ENCODE measurements around the gene ILRUN. TPM values are rescaled to one million over a fixed set of nuclear protein-coding genes. Genes with fewer than 3 reads are reported as not detected.

ILRUN gene
- total and polyA plus RNA-seq, 2 experiments from 2014 or later, result 17.6 to 80.1 TPM

DNA sequence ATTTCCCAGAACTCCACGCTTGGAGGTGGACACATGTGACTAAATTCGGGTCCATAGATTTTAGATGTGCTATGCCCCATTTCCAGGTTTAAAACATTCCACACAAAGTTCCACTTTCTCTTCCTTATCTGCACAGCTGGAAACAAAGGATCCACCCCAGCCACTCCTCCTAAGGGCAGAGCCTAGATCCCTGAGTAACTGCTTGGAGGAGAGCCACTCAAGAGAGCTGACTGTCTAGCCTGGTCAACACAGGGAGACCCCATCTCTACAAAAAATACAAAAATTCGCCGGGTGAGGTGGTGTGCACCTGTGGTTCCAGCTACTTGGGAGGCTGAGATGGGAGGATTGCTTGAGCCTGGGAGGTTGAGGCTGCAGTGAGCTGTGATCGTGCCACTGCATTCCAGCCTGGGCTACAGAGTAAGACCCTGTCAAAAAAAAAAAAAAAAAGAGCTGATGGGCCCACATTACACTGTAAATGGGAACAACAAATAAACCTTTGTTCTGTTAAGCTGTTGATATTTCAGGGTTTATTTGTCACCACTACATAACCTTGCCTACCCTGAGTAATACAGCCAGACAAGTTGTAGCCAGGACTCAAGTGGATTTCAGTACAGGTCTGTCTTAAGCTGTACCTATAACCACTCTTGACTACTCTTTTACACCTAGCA lies 35.0 kb upstream of the ILRUN start (continued):
- no peak for TF ChIP-seq CTCF (conservative IDR thresholded peaks at IDR 0.05; ENCODE audit: low read depth in 2 of 2)
- no peak for TF ChIP-seq REST (IDR thresholded peaks at IDR 0.05; ENCODE audit: unreplicated experiment)
- TF ChIP-seq EZH2phosphoT487 (IDR thresholded peaks at IDR 0.05; ENCODE audit: unreplicated experiment), result no peak
- TF ChIP-seq EZH2 (IDR thresholded peaks at IDR 0.05; ENCODE audit: low read depth, unreplicated experiment), result no peak
- TF ChIP-seq ZNF114 (CRISPR knock-in tag; IDR thresholded peaks at IDR 0.05), result no peak
- TF ChIP-seq CREB1 (CRISPR knock-in tag; IDR thresholded peaks at IDR 0.05; ENCODE audit: low read depth), result no peak
- TF ChIP-seq STAT1 (IDR thresholded peaks at IDR 0.05; ENCODE audit: unreplicated experiment), result no peak

DNA sequence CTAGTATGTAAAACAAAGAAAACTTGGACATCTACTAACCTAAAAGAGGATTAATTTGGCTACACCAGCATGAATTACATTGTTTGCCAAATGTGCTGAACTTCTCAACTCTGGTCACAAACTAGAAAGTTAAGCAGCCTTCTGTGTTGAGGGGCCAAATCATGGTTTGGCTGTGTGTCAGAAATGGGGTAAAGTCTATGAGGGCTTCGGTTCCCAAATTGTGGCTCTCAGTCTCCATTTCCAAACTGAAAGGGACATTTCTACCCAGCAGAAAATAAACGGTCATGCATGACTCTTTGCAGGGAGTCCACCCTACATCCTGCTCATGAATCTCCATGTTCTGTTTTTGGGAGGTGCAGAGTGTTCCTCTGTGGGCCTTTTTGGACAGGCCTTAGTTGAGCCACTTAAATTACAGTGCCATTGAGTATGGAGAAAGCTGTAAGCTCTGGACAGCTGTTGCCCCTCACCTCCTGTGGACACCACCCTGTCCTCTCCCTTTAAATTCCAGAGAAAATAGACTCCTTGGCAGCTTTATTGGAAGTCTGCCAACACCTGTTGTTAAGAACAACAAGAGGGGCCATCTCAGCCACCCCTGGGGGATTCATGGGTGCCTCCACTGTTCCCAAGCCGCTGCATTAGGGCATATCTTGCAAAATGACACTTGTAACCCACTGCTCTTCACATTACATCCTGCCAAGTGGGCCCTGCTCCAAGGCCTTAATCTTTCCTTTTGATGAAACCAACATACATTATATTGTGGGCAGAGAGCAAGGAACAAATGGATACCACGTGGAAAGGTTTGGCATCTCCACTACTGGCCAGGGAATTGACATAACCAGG lies 33.3 kb upstream of the ILRUN start:
- Histone ChIP-seq H3K27me3 (ENCODE audit: insufficient read depth) (no peaks in the 10 kb centered on the region), H3K4me3 (no peak overlapping the region), H3K9me2 (ENCODE audit: insufficient read depth) (no peaks in the 10 kb centered on the region), H4K20me1 (replicated peaks; ENCODE audit: insufficient read depth) (no peaks in the 10 kb centered on the region), H3F3A (replicated peaks; ENCODE audit: low read depth) (no peaks in the 10 kb centered on the region), H3K36me3 (ENCODE audit: insufficient read depth) (peaks cover 5% of the 10 kb centered on the region; the same call in 1 of the 2 replicates), H3K27ac (ENCODE audit: low read depth) (no peak overlapping the region), H3K4me2 (no peak overlapping the region), H3K4me1 (ENCODE audit: insufficient read depth) (no peaks in the 10 kb centered on the region), H3K79me2 (replicated peaks; ENCODE audit: insufficient read depth) (no peaks in the 10 kb centered on the region), H2AFZ (0 out of 2 replicates have a peak overlapping the region, but pooled peaks have one; percentile 23)
- H3K36me3 Mint-ChIP-seq (ENCODE audit: low read depth), result peaks cover 5% of the 10 kb centered on the region; the same call in 1 of the 3 replicates
- H3K27me3 Mint-ChIP-seq (ENCODE audit: insufficient read depth, low read depth, poor library complexity), result no peaks in the 10 kb centered on the region
- H3K27ac Mint-ChIP-seq, result no peak overlapping the region
- H3K9me3 Mint-ChIP-seq, result peaks cover 10% of the 10 kb centered on the region; the same call in 2 of the 3 replicates
- DNase-seq (ENCODE audit: low spot score) (no peak), ATAC-seq (no peak)
- H3K4me1 Mint-ChIP-seq, result no peaks in the 10 kb centered on the region
- no peak overlapping the region for H3K4me3 Mint-ChIP-seq
- TF ChIP-seq NANOG (IDR thresholded peaks at IDR 0.05; ENCODE audit: borderline replicate concordance) (no peak), POLR2AphosphoS5 (IDR thresholded peaks at IDR 0.05; ENCODE audit: low read depth) (no peak), REST (IDR thresholded peaks at IDR 0.05; ENCODE audit: unreplicated experiment) (no peak), EZH2phosphoT487 (IDR thresholded peaks at IDR 0.05; ENCODE audit: unreplicated experiment) (no peak), ZNF114 (CRISPR knock-in tag; IDR thresholded peaks at IDR 0.05) (no peak), STAT1 (IDR thresholded peaks at IDR 0.05; ENCODE audit: unreplicated experiment) (no peak), JUNB (IDR thresholded peaks at IDR 0.05; ENCODE audit: unreplicated experiment) (no peak), ZNF331 (CRISPR knock-in tag; IDR thresholded peaks at IDR 0.05; ENCODE audit: low read depth) (no peak), CTCF (conservative IDR thresholded peaks at IDR 0.05; ENCODE audit: low read depth in 2 of 2) (no peak), EZH2 (IDR thresholded peaks at IDR 0.05; ENCODE audit: low read depth, unreplicated experiment) (no peak)
- TF ChIP-seq, protein P1, sequence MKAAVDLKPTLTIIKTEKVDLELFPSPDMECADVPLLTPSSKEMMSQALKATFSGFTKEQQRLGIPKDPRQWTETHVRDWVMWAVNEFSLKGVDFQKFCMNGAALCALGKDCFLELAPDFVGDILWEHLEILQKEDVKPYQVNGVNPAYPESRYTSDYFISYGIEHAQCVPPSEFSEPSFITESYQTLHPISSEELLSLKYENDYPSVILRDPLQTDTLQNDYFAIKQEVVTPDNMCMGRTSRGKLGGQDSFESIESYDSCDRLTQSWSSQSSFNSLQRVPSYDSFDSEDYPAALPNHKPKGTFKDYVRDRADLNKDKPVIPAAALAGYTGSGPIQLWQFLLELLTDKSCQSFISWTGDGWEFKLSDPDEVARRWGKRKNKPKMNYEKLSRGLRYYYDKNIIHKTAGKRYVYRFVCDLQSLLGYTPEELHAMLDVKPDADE (IDR thresholded peaks at IDR 0.05), result no peak

Data from GM23338 (cell line).